ENCODE measurements around the gene DUOXA2. TPM values are rescaled to one million over a fixed set of nuclear protein-coding genes. Genes with fewer than 3 reads are reported as not detected.

DUOXA2 gene
- total RNA-seq, 4 donors from 2014 or later: 0.49 to 0.62 TPM; not detected in 2

GRCh38 chr15:45150481-45150880 is 36.4 kb downstream of the DUOXA2 start:
- H3K4me1 ChIP-seq: no peaks in the 10 kb centered on the region
- no peaks in the 10 kb centered on the region for H3K27me3 ChIP-seq
- 90% methylated on average over 2 of the region's 6 CpGs; no CpG with 5 or more reads in 1 of the 2 donors for WGBS, 2 donors (ENCODE audit: low coverage in 1 of 2)
- no peak overlapping the region for H3K27ac ChIP-seq
- ATAC-seq: no peak
- TF ChIP-seq, protein P1, sequence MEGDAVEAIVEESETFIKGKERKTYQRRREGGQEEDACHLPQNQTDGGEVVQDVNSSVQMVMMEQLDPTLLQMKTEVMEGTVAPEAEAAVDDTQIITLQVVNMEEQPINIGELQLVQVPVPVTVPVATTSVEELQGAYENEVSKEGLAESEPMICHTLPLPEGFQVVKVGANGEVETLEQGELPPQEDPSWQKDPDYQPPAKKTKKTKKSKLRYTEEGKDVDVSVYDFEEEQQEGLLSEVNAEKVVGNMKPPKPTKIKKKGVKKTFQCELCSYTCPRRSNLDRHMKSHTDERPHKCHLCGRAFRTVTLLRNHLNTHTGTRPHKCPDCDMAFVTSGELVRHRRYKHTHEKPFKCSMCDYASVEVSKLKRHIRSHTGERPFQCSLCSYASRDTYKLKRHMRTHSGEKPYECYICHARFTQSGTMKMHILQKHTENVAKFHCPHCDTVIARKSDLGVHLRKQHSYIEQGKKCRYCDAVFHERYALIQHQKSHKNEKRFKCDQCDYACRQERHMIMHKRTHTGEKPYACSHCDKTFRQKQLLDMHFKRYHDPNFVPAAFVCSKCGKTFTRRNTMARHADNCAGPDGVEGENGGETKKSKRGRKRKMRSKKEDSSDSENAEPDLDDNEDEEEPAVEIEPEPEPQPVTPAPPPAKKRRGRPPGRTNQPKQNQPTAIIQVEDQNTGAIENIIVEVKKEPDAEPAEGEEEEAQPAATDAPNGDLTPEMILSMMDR (IDR thresholded peaks at IDR 0.05): no peak
- no peak for TF ChIP-seq POLR2A (IDR thresholded peaks at IDR 0.05)
- no peak for TF ChIP-seq EP300 (IDR thresholded peaks at IDR 0.05)
- no peak for TF ChIP-seq POLR2AphosphoS5 (IDR thresholded peaks at IDR 0.05)
- no peak overlapping the region for H3K4me3 ChIP-seq
- H3K9me3 ChIP-seq: no peaks in the 10 kb centered on the region
- peaks cover 0 to 21% of the 10 kb centered on the region in 2 donors for H3K36me3 ChIP-seq

DNA sequence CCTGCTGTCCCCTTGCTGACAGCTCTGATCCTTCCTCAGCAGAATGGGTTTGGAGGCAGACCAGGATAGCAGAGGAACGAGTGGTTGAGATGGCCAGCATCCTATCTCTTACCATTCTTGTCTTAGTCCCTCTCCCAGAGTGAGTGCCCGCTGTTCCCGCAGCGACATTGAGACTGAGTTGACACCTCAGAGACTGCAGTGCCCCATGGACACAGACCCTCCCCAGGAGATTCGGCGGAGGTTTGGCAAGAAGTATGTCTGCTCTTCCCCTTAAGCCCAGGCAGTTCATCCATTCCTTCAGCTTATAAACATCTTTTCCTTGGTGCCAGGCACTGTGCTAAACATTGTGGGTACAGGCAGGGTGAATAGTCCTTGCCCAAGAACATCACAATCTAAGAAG is 36.9 kb downstream of the DUOXA2 start:
- H3K4me1 ChIP-seq: no peaks in the 10 kb centered on the region
- H3K27ac ChIP-seq: no peak overlapping the region
- TF ChIP-seq, protein P1 (IDR thresholded peaks at IDR 0.05): no peak
- TF ChIP-seq POLR2A (IDR thresholded peaks at IDR 0.05): no peak
- TF ChIP-seq POLR2AphosphoS5 (IDR thresholded peaks at IDR 0.05): no peak
- no peak for TF ChIP-seq EP300 (IDR thresholded peaks at IDR 0.05)
- H3K4me3 ChIP-seq: no peak overlapping the region
- no peaks in the 10 kb centered on the region for H3K27me3 ChIP-seq
- no peaks in the 10 kb centered on the region for H3K9me3 ChIP-seq
- WGBS, 2 donors (ENCODE audit: low coverage in 1 of 2): 84 to 100% methylated on average over 2 to 5 of the region's 6 CpGs
- peaks cover 0 to 21% of the 10 kb centered on the region in 2 donors for H3K36me3 ChIP-seq
- ATAC-seq: no peak

- ATAC-seq: no peak
- WGBS, 2 donors (ENCODE audit: low coverage in 1 of 2): 91 to 97% methylated on average over 6 to 26 of the region's 36 CpGs
- H3K27ac ChIP-seq: no peak overlapping the region
- H3K4me1 ChIP-seq: no peaks in the 10 kb centered on the region
- no peak for TF ChIP-seq POLR2AphosphoS5 (IDR thresholded peaks at IDR 0.05)
- no peak for TF ChIP-seq EP300 (IDR thresholded peaks at IDR 0.05)
- TF ChIP-seq, protein P1 (IDR thresholded peaks at IDR 0.05): no peak
- no peak for TF ChIP-seq POLR2A (IDR thresholded peaks at IDR 0.05)
- H3K36me3 ChIP-seq: peaks cover 0 to 21% of the 10 kb centered on the region in 2 donors
- H3K9me3 ChIP-seq: no peaks in the 10 kb centered on the region
- no peaks in the 10 kb centered on the region for H3K27me3 ChIP-seq
- no peak overlapping the region for H3K4me3 ChIP-seq
These were observed 38.1 kb downstream of the DUOXA2 start for GRCh38 chr15:45151998-45152828.

GRCh38 chr15:45155739-45156138 is 41.6 kb downstream of the DUOXA2 start:
- Histone ChIP-seq H3K27ac (no peak overlapping the region), H3K27me3 (no peaks in the 10 kb centered on the region), H3K4me3 (no peak overlapping the region), H3K4me1 (no peaks in the 10 kb centered on the region), H3K9me3 (no peaks in the 10 kb centered on the region), H3K36me3 (peaks cover 0 to 20% of the 10 kb centered on the region in 2 donors)
- ATAC-seq: no peak
- 78 to 82% methylated on average over 5 to 7 of the region's 8 CpGs for WGBS, 2 donors (ENCODE audit: low coverage in 1 of 2)
- no peak for TF ChIP-seq POLR2AphosphoS5 (IDR thresholded peaks at IDR 0.05)
- TF ChIP-seq POLR2A (IDR thresholded peaks at IDR 0.05): no peak
- TF ChIP-seq, protein P1 (IDR thresholded peaks at IDR 0.05): no peak
- no peak for TF ChIP-seq EP300 (IDR thresholded peaks at IDR 0.05)

Data from gastroesophageal sphincter (tissue), 4 donors.